IMR-90 (cell line): ENCODE results near the gene HAGHL. TPM values are rescaled to one million over a fixed set of nuclear protein-coding genes. Genes with fewer than 3 reads are reported as not detected.
A peak's percentile ranks its signal among the peaks of the same experiment; 100 is the strongest.

ENCODE experiments used
- ATAC-seq: fragments of 200-7000 bp; cut with Tn5 transposase; 2 replicates; pipeline ENCODE4 v1.9.1; 2020; ENCODE audit warnings: low read depth, mild to moderate bottlenecking, moderate library complexity
- BruUV-seq: library from RNA; stranded (reverse); fragments of 400-500 nt; replicated peaks from 2 replicates; lab custom pipeline; 2021; lab: Mats Ljungman, UMichigan
- CTCF ChIA-PET: fragments of 300-600 bp; formaldehyde crosslinking; extraction: SDS; loops from one replicate; lab custom pipeline; 2021; ENCODE audit warnings: antibody characterized with exemption; lab: Yijun Ruan, JAX
- POLR2A ChIA-PET: fragments of 300-600 bp; sonication (Branson Sonifier 250); formaldehyde crosslinking; loops from one replicate; lab custom pipeline; 2022; ENCODE audit warnings: antibody characterized with exemption; ENCODE audit not compliant: unreplicated experiment; lab: Charles Lee
- DNase-seq: peaks from one replicate; pipeline ENCODE4 v3.0.0; 2013
- H2AFZ ChIP-seq: replicated peaks from 2 replicates; pipeline ENCODE3; 2013; ENCODE audit warnings: low read length, mild to moderate bottlenecking; ENCODE audit not compliant: poor library complexity
- H2AK5ac ChIP-seq: 2 replicates; pipeline ENCODE4 v1.6.1; 2013; ENCODE audit warnings: low read depth, low read length, inconsistent platforms
- H2AK9ac ChIP-seq: replicated peaks from 2 replicates; pipeline ENCODE3; 2013; ENCODE audit warnings: mild to moderate bottlenecking, low read depth, low read length, moderate library complexity; ENCODE audit not compliant: poor library complexity
- H2BK120ac ChIP-seq: 2 replicates; pipeline ENCODE4 v1.6.1; 2013; ENCODE audit warnings: low read depth, low read length, inconsistent platforms
- H2BK15ac ChIP-seq: 3 replicates; pipeline ENCODE4 v1.6.1; 2013; ENCODE audit warnings: low read depth, low read length, inconsistent platforms
- H2BK20ac ChIP-seq: 2 replicates; pipeline ENCODE4 v1.6.1; 2013; ENCODE audit warnings: low read depth, mild to moderate bottlenecking, inconsistent platforms, low read length, moderate library complexity
- H2BK5ac ChIP-seq: 2 replicates; pipeline ENCODE4 v1.6.1; 2013; ENCODE audit warnings: mild to moderate bottlenecking, low read depth, low read length, inconsistent platforms; ENCODE audit not compliant: poor library complexity, severe bottlenecking
- H3K14ac ChIP-seq: replicated peaks from 2 replicates; pipeline ENCODE4 v1.6.1; 2013; ENCODE audit warnings: low read depth, low read length, inconsistent platforms
- H3K18ac ChIP-seq: 2 replicates; pipeline ENCODE4 v1.6.1; 2013; ENCODE audit warnings: low read depth, low read length, control low read depth
- H3K23ac ChIP-seq: 2 replicates; pipeline ENCODE4 v1.6.1; 2013; ENCODE audit warnings: low read depth, low read length, inconsistent platforms
- H3K27ac ChIP-seq: 2 replicates; pipeline ENCODE4 v1.5.1; 2013; ENCODE audit warnings: mild to moderate bottlenecking, control low read depth, low read length; ENCODE audit not compliant: insufficient read depth
- H3K27me3 ChIP-seq: 2 replicates; pipeline ENCODE4 v1.6.1; 2013; ENCODE audit warnings: low read length; ENCODE audit not compliant: control insufficient read depth, insufficient read depth
- H3K36me3 ChIP-seq: 2 replicates; pipeline ENCODE4 v1.6.1; 2013; ENCODE audit warnings: low read length, mixed read lengths; ENCODE audit not compliant: control insufficient read depth, insufficient read depth
- H3K4ac ChIP-seq: 2 replicates; pipeline ENCODE4 v1.6.1; 2013; ENCODE audit warnings: low read depth, low read length, inconsistent platforms
- H3K4me1 ChIP-seq: 2 replicates; pipeline ENCODE4 v1.6.1; 2013; ENCODE audit warnings: low read length, mixed read lengths; ENCODE audit not compliant: control insufficient read depth, insufficient read depth
- H3K4me2 ChIP-seq: 2 replicates; pipeline ENCODE4 v1.6.1; 2013; ENCODE audit warnings: low read depth, mild to moderate bottlenecking, control low read depth, low read length, moderate library complexity
- H3K4me3 ChIP-seq: 2 replicates; pipeline ENCODE4 v1.5.1; 2013; ENCODE audit warnings: low read depth, mild to moderate bottlenecking, control low read depth, low read length, moderate library complexity; ENCODE audit not compliant: insufficient read depth
- H3K56ac ChIP-seq: 2 replicates; pipeline ENCODE4 v1.6.1; 2013; ENCODE audit warnings: low read length, inconsistent platforms; ENCODE audit not compliant: insufficient read depth; ENCODE audit errors: extremely low read depth
- H3K79me1 ChIP-seq, 2 experiments: 2 replicates each; pipeline ENCODE4 v1.6.1; 2013; ENCODE audit warnings: low read length in 2 of 2, inconsistent platforms in 1 of 2, low read depth in 1 of 2
- H3K9ac ChIP-seq: 2 replicates; pipeline ENCODE4 v1.6.1; 2013; ENCODE audit warnings: low read depth, low read length, control low read depth
- H3K9me1 ChIP-seq: 2 replicates; pipeline ENCODE4 v1.6.1; 2013; ENCODE audit warnings: low read length, inconsistent platforms; ENCODE audit not compliant: insufficient read depth
- H3K9me3 ChIP-seq: 2 replicates; pipeline ENCODE4 v1.6.1; 2013; ENCODE audit warnings: low read length; ENCODE audit not compliant: control insufficient read depth, insufficient read depth
- H4K20me1 ChIP-seq: 2 replicates; pipeline ENCODE4 v1.6.1; 2013; ENCODE audit warnings: low read length, inconsistent platforms; ENCODE audit not compliant: insufficient read depth
- H4K5ac ChIP-seq: 2 replicates; pipeline ENCODE4 v1.6.1; 2013; ENCODE audit warnings: mild to moderate bottlenecking, low read depth, low read length, control low read depth
- H4K8ac ChIP-seq, 2 experiments: 2 replicates each; pipeline ENCODE4 v1.6.1; 2013; ENCODE audit warnings: low read depth in 2 of 2, low read length in 2 of 2, control low read depth in 1 of 2, inconsistent platforms in 1 of 2
- H4K91ac ChIP-seq: 2 replicates; pipeline ENCODE4 v1.6.1; 2013; ENCODE audit warnings: low read depth, low read length, inconsistent platforms; ENCODE audit not compliant: insufficient read depth
- BHLHE40 ChIP-seq: fragments of 150-350 bp; IDR thresholded peaks from 2 replicates; pipeline ENCODE4 v1.6.1; 2016; ENCODE audit warnings: mild to moderate bottlenecking, low read depth, low read length
- CEBPB ChIP-seq: IDR thresholded peaks from 2 replicates; pipeline ENCODE4 v1.6.1; 2012; ENCODE audit warnings: low read depth, low read length, improper control_type of control experiment
- CHD1 ChIP-seq: IDR thresholded peaks from 2 replicates; pipeline ENCODE4 v1.6.1; 2012; ENCODE audit warnings: low read depth, low read length, improper control_type of control experiment
- FOS ChIP-seq: fragments of 150-350 bp; IDR thresholded peaks from 2 replicates; pipeline ENCODE4 v1.6.1; 2016; ENCODE audit warnings: low read depth, low read length
- MAFK ChIP-seq: IDR thresholded peaks from 2 replicates; pipeline ENCODE4 v1.6.1; 2012; ENCODE audit warnings: low read depth, low read length, improper control_type of control experiment
- MAZ ChIP-seq: IDR thresholded peaks from 2 replicates; pipeline ENCODE4 v1.6.1; 2012; ENCODE audit warnings: low read depth, mild to moderate bottlenecking, low read length, improper control_type of control experiment, moderate library complexity, borderline replicate concordance
- MXI1 ChIP-seq: IDR thresholded peaks from 2 replicates; pipeline ENCODE4 v1.6.1; 2012; ENCODE audit warnings: low read depth, mild to moderate bottlenecking, low read length, moderate library complexity, borderline replicate concordance
- NFE2L2 ChIP-seq: fragments of 150-350 bp; IDR thresholded peaks from 2 replicates; pipeline ENCODE4 v1.6.1; 2016; ENCODE audit warnings: low read depth, mild to moderate bottlenecking, low read length
- POLR2A ChIP-seq: IDR thresholded peaks from 2 replicates; pipeline ENCODE4 v1.6.1; 2012; ENCODE audit warnings: mild to moderate bottlenecking, low read depth, low read length
- RAD21 ChIP-seq: IDR thresholded peaks from 2 replicates; pipeline ENCODE4 v1.6.1; 2012; ENCODE audit warnings: low read length, improper control_type of control experiment
- RCOR1 ChIP-seq: IDR thresholded peaks from 2 replicates; pipeline ENCODE4 v1.6.1; 2012; ENCODE audit warnings: mild to moderate bottlenecking, low read length, improper control_type of control experiment; ENCODE audit not compliant: insufficient replicate concordance
- RFX5 ChIP-seq: IDR thresholded peaks from 2 replicates; pipeline ENCODE4 v1.8.0; 2012; ENCODE audit warnings: low read depth, mild to moderate bottlenecking, low read length, moderate library complexity
- WGBS, 2 experiments: methylation state at CpG; one replicate each; pipeline versions ENCODE4 v1.1.5 to v1.1.7; 2013; ENCODE audit warnings: missing lambda C conversion rate in 2 of 2; ENCODE audit not compliant: insufficient read length in 1 of 2; ENCODE audit errors: extremely low coverage in 2 of 2; 5-methylcytosine and 5-hydroxymethylcytosine counted together
- dilution Hi-C: fragments of 300-500 bp; cut with HindIII; formaldehyde crosslinking; loops from one replicate; pipeline ENCODE4 v1.14.3; 2018; ENCODE audit warnings: low sequenced_read_pairs; ENCODE audit not compliant: unreplicated experiment
- in situ Hi-C: fragments of 300-500 bp; cut with MboI; formaldehyde crosslinking; loops from 3 replicates; pipeline ENCODE4 v1.14.3; 2019; ENCODE audit warnings: low sequenced_read_pairs, inconsistent platforms, mixed read lengths
- intact Hi-C: fragments of 100-400 bp; cut with micrococcal nuclease; formaldehyde crosslinking; loops from 2 replicates; pipeline ENCODE4 v1.10.0; 2022
- polyA plus RNA-seq, 3 experiments: library from polyadenylated mRNA; depleted of rRNA; stranded (reverse); fragments of >200 nt; gene quantifications; 2 replicates each; pipeline ENCODE4 v1.2.3, GENCODE V29; 2012; ENCODE audit warnings: low replicate concordance in 1 of 3
- total RNA-seq: library from RNA; depleted of rRNA; stranded (reverse); fragments of >200 nt; gene quantifications from 2 replicates; pipeline ENCODE4 v1.2.3, GENCODE V29; 2012
- TF ChIP-seq, protein P1 (sequence below): fragments of 150-350 bp; IDR thresholded peaks from 2 replicates; pipeline ENCODE4 v1.6.1; 2016; ENCODE audit warnings: low read depth, mild to moderate bottlenecking, low read length, moderate library complexity, borderline replicate concordance
- TF ChIP-seq, protein P2 (sequence below): fragments of 150-350 bp; IDR thresholded peaks from 2 replicates; pipeline ENCODE4 v1.6.1; 2017; ENCODE audit warnings: mild to moderate bottlenecking, antibody characterized with exemption, low read length, low read depth

The HAGHL gene
- total and polyA plus RNA-seq, 2 of the 4 experiments (the other 2 are of a cell fraction), result 3.0 to 12.5 TPM

DNA sequence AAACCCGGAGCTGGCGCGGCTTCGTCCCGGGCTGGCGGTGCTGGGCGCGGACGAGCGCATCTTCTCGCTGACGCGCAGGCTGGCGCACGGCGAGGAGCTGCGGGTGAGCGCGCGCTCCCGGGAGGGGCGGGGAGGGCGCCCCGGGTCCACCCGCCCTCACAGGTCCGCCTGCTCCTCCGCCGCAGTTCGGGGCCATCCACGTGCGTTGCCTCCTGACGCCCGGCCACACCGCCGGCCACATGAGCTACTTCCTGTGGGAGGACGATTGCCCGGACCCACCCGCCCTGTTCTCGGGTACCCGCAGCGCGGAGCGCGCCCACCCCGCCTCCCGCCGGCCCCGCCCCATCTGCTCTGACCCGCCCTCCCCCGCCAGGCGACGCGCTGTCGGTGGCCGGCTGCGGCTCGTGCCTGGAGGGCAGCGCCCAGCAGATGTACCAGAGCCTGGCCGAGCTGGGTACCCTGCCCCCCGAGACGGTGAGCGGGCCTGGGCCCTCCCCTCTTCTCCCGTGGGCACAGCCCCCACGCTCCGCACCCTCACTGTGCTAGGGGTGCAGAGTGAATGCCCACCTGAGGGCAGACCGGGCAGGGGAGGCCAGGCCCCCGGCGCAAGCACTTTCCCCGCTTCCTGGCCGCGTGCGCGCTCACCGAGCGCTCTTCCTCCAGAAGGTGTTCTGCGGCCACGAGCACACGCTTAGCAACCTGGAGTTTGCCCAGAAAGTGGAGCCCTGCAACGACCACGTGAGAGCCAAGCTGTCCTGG lies 1.4 kb downstream of the HAGHL start:
- peak overlapping the region; percentile 93 for H2AK9ac ChIP-seq
- intact Hi-C loops, result loop anchor here (5.0 kb wide), 1 partner anchor 59 kb away; the partner anchor contains the start of genes CHTF18 and RPUSD1
- H4K91ac ChIP-seq, result no peak overlapping the region
- peak; percentile 69 for ATAC-seq
- peak overlapping the region; percentile 73 for H3K4ac ChIP-seq
- no peak overlapping the region for H3K18ac ChIP-seq
- H3K4me3 ChIP-seq, result peak overlapping the region; percentile 62
- peak overlapping the region in 1 of 2 experiments; percentile 60; a peak in 1 of 4 replicates for H4K8ac ChIP-seq
- H3K27ac ChIP-seq, result no peak overlapping the region; the same call in 1 of the 2 replicates
- H2AK5ac ChIP-seq, result peak overlapping the region; percentile 78; the same call in 1 of the 2 replicates
- BruUV-seq, result no TSS peak
- peaks cover 2% of the 10 kb centered on the region; the same call in 1 of the 2 replicates for H3K9me1 ChIP-seq
- peak overlapping the region; percentile 90 for H2AFZ ChIP-seq
- in situ Hi-C loops, result no loop called here
- H2BK120ac ChIP-seq, result no peak overlapping the region
- H2BK5ac ChIP-seq, result peak overlapping the region; percentile 11
- H3K36me3 ChIP-seq, result peaks cover 13% of the 10 kb centered on the region
- no peak overlapping the region for H3K23ac ChIP-seq
- H2BK20ac ChIP-seq, result no peak overlapping the region
- H2BK15ac ChIP-seq, result no peak overlapping the region
- H3K79me1 ChIP-seq, result peaks cover 0 to 5% of the 10 kb centered on the region in 2 experiments; a peak in 1 of 4 replicates
- no peaks in the 10 kb centered on the region for H3K27me3 ChIP-seq
- H3K56ac ChIP-seq, result no peak overlapping the region
- POLR2A ChIA-PET, result interaction anchor here (0.6 kb wide), 1 partner anchor 201 kb away, joined by 9 read pairs; the partner anchor contains the start of gene CAPN15
- no peak overlapping the region for H4K5ac ChIP-seq
- DNase-seq, result peak; percentile 78
- H3K14ac ChIP-seq, result no peak overlapping the region
- CTCF ChIA-PET, result interaction anchor here (0.6 kb wide), 1 partner anchor 9 kb away, joined by 3 read pairs; no protein-coding TSS in a partner anchor
- H3K9ac ChIP-seq, result peak overlapping the region; percentile 53; the same call in 1 of the 2 replicates
- H3K4me2 ChIP-seq, result peak overlapping the region; percentile 91
- WGBS, 2 experiments, result 3% methylated on average over 24 of the region's 80 CpGs; no CpG with 5 or more reads in 1 of the 2 experiments
- dilution Hi-C loops, result no loop called here
- H3K4me1 ChIP-seq, result peaks cover 6% of the 10 kb centered on the region
- TF ChIP-seq FOS (no peak), RAD21 (no peak), RFX5 (no peak), CHD1 (no peak), CEBPB (no peak), MAFK (no peak), MAZ (peak; percentile 70; the same call in 1 of the 2 replicates), BHLHE40 (peak; percentile 14; the same call in 1 of the 2 replicates), RCOR1 (no peak), POLR2A (peak; percentile 24; the same call in 1 of the 2 replicates), MXI1 (peak; percentile 92; the same call in 1 of the 2 replicates), NFE2L2 (no peak)
- TF ChIP-seq, protein P1, sequence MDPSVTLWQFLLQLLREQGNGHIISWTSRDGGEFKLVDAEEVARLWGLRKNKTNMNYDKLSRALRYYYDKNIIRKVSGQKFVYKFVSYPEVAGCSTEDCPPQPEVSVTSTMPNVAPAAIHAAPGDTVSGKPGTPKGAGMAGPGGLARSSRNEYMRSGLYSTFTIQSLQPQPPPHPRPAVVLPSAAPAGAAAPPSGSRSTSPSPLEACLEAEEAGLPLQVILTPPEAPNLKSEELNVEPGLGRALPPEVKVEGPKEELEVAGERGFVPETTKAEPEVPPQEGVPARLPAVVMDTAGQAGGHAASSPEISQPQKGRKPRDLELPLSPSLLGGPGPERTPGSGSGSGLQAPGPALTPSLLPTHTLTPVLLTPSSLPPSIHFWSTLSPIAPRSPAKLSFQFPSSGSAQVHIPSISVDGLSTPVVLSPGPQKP, result no peak
- TF ChIP-seq, protein P2, sequence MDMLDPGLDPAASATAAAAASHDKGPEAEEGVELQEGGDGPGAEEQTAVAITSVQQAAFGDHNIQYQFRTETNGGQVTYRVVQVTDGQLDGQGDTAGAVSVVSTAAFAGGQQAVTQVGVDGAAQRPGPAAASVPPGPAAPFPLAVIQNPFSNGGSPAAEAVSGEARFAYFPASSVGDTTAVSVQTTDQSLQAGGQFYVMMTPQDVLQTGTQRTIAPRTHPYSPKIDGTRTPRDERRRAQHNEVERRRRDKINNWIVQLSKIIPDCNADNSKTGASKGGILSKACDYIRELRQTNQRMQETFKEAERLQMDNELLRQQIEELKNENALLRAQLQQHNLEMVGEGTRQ, result 0 out of 2 replicates have a peak, but pooled peaks have one; percentile 18
- H4K20me1 ChIP-seq, result peaks cover 4% of the 10 kb centered on the region
- no peaks in the 10 kb centered on the region for H3K9me3 ChIP-seq
